GM12864 (cell line): Measurements from ENCODE around the gene ABCC9.

Experiments
- DNase-seq: peaks from one replicate; pipeline ENCODE4 v3.0.0-alpha.2; 2011; ENCODE audit warnings: low read depth
- H3K4me3 ChIP-seq: 2 replicates; pipeline ENCODE4 v1.5.1; 2011; ENCODE audit warnings: mild to moderate bottlenecking, low read depth, low read length, control low read depth
- CTCF ChIP-seq: IDR thresholded peaks from 2 replicates; pipeline ENCODE4 v1.5.1; 2011; ENCODE audit warnings: low read depth, mild to moderate bottlenecking, moderate library complexity, low read length, control low read depth, inconsistent platforms; ENCODE audit errors: missing control alignments

ABCC9 gene

GRCh38 chr12:21888276-21888863 is 52.9 kb downstream of the ABCC9 start:
- no peak for TF ChIP-seq CTCF
- DNase-seq: no peak
- H3K4me3 ChIP-seq: no peak overlapping the region

GRCh38 chr12:21884936-21885335 is 56.3 kb downstream of the ABCC9 start:
- no peak overlapping the region for H3K4me3 ChIP-seq
- no peak for TF ChIP-seq CTCF
- DNase-seq: no peak

DNA sequence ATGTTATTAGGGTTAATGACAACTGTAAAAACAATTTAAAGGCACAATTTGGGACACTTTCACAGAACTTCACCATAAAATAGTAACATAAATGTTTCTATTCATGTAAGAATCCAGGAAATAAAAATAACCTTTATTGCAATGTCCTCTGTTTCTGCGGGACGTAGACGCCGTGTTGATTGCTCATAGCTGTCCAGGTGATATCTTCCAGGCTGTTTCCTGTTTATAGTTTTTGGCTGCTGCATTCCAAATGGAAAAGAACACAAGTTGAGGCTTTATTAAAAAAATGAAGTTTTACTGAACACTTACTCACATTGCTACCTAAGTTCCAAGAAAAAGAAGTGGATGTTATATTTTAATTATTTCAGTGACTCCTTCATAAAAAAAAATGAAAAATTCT is 58.6 kb downstream of the ABCC9 start:
- no peak for TF ChIP-seq CTCF
- no peak overlapping the region for H3K4me3 ChIP-seq
- DNase-seq: no peak

GRCh38 chr12:21881965-21882364 is 59.3 kb downstream of the ABCC9 start:
- no peak for TF ChIP-seq CTCF
- H3K4me3 ChIP-seq: no peak overlapping the region
- no peak for DNase-seq

- no peak for DNase-seq
- TF ChIP-seq CTCF: no peak
- no peak overlapping the region for H3K4me3 ChIP-seq
Measured at GRCh38 chr12:21879312-21879711, 61.9 kb downstream of the ABCC9 start.

- TF ChIP-seq CTCF: no peak
- no peak for DNase-seq
- no peak overlapping the region for H3K4me3 ChIP-seq
Measured at GRCh38 chr12:21877293-21877982, 63.8 kb downstream of the ABCC9 start.

DNA sequence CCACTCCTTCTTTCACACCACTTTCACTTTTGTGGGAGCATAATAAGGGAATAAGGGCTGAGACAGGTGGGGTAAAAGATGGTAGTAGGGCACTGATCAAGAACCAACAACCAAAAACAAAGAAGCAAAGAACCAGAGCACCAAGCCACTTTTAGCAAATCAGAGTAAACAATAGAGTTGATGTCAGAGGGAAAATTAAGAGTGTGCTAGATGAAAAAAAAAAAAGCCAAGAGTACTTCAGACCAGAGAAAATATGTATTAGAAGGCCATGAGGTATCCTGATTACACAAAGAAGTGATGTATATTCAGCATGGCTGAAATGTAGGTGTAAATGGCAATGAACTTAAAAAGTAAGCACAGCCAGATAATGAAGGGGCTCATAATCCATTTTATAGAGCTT is 75.4 kb downstream of the ABCC9 start:
- no peak for DNase-seq
- H3K4me3 ChIP-seq: no peak overlapping the region
- TF ChIP-seq CTCF: no peak
